ENCODE measurements around the gene DEPDC5. TPM values are rescaled to one million over a fixed set of nuclear protein-coding genes. Genes with fewer than 3 reads are reported as not detected.

Gene DEPDC5
- total and polyA plus RNA-seq, 2 of the 8 experiments (the other 6 are each of a cell fraction or from before 2014, with no cell fraction given): 18.3 to 26.5 TPM

- FAIRE-seq (no peak), DNase-seq (ENCODE audit: low read depth in 1 of 2, low spot score in 2 of 2) (no peak)
- Histone ChIP-seq H2BK20ac (ENCODE audit: low read length) (no peak overlapping the region), H3K4ac (replicated peaks; ENCODE audit: insufficient read length, low read depth, low read length) (no peak overlapping the region), H4K5ac (ENCODE audit: insufficient read length, low read depth, low read length) (no peak overlapping the region), H3K4me3 (ENCODE audit: extremely low read depth in 1 of 4, insufficient read depth in 2 of 4, low read depth in 3 of 4, low read length in 4 of 4) (no peak overlapping the region), H3K27ac (ENCODE audit: low read depth, low read length) (no peak overlapping the region), H4K20me1 (replicated peaks in 1 of 2; ENCODE audit: control insufficient read depth in 1 of 2, insufficient read depth in 2 of 2, low read length in 2 of 2) (no peaks in the 10 kb centered on the region), H3K9ac (replicated peaks in 1 of 4; ENCODE audit: extremely low read depth in 1 of 4, low read depth in 3 of 4, low read length in 3 of 4) (no peak overlapping the region), H2BK12ac (ENCODE audit: low read depth, low read length) (no peak overlapping the region), H3K79me1 (ENCODE audit: low read depth, low read length) (no peaks in the 10 kb centered on the region), H3K27me3 (replicated peaks in 1 of 4; ENCODE audit: control insufficient read depth in 3 of 4, extremely low read depth in 1 of 4, insufficient read depth in 3 of 4, low read length in 3 of 4) (no peaks in the 10 kb centered on the region), H3K4me1 (replicated peaks in 1 of 4; ENCODE audit: control insufficient read depth in 3 of 4, insufficient read depth in 4 of 4, low read length in 3 of 4) (no peaks in the 10 kb centered on the region), H2BK15ac (ENCODE audit: low read length) (no peak overlapping the region), H3K23me2 (ENCODE audit: low read depth, low read length) (no peaks in the 10 kb centered on the region), H3K36me3 (ENCODE audit: control insufficient read depth in 2 of 4, insufficient read depth in 4 of 4, low read length in 3 of 4) (peaks cover 4 to 41% (median 10%) of the 10 kb centered on the region in 4 experiments; a peak in 6 of 8 replicates), H4K91ac (replicated peaks; ENCODE audit: insufficient read length, low read length) (no peak overlapping the region), H3K4me2 (ENCODE audit: insufficient read depth in 1 of 2, low read depth in 2 of 2, low read length in 2 of 2) (no peak overlapping the region), H2BK5ac (ENCODE audit: low read depth, low read length) (no peak overlapping the region), H3K14ac (ENCODE audit: insufficient read length) (no peak overlapping the region), H3K79me2 (ENCODE audit: control insufficient read depth in 1 of 2, insufficient read depth in 2 of 2, low read length in 2 of 2) (no peaks in the 10 kb centered on the region), H3K23ac (ENCODE audit: insufficient read length) (no peak overlapping the region), H3K56ac (replicated peaks; ENCODE audit: insufficient read length, low read depth, low read length) (no peak overlapping the region), H2AK5ac (ENCODE audit: low read depth, low read length) (no peak overlapping the region), H3K9me3 (ENCODE audit: insufficient read depth in 2 of 2, low read depth in 1 of 2, low read length in 1 of 2) (no peaks in the 10 kb centered on the region), H2BK120ac (replicated peaks; ENCODE audit: low read depth, low read length) (no peak overlapping the region), H3K18ac (ENCODE audit: extremely low read depth, low read length) (no peak overlapping the region), H4K8ac (ENCODE audit: extremely low read depth, insufficient read depth, low read length) (no peak overlapping the region), H2AFZ (ENCODE audit: low read length) (no peak overlapping the region)
- CTCF ChIA-PET (ENCODE audit: partially characterized antibody): interaction anchor here (0.5 to 1.3 kb wide), 3 partner anchors 88 to 103 kb away, joined by 3 read pairs; no protein-coding TSS in a partner anchor
- WGBS, 2 experiments (ENCODE audit: extremely low coverage in 1 of 2, insufficient coverage in 1 of 2, insufficient read length in 1 of 2, insufficient replicate concordance in 2 of 2, low coverage in 1 of 2, low lambda C conversion rate in 2 of 2, missing lambda C conversion rate in 1 of 2): 95% methylated on average over 4 of the region's 4 CpGs; no CpG with 5 or more reads in 1 of the 2 experiments
- POLR2A ChIA-PET (ENCODE audit: partially characterized antibody): no interaction called here
- no peak for TF ChIP-seq BRCA1 (IDR thresholded peaks at IDR 0.05; ENCODE audit: low read depth, low read length)
Observed at GRCh38 chr22:31768422-31769059, 14.7 kb downstream of the DEPDC5 start.
